OCI-LY1 (cell line): ENCODE results near the gene P2RX2.

Experiments used
- H2AFZ ChIP-seq: fragments of 200-600 bp; sonication (generic), shearing (Covaris generic); 2 replicates; pipeline ENCODE4 v1.6.0; 2014; ENCODE audit warnings: antibody characterized with exemption, mild to moderate bottlenecking, low read length
- H3F3A ChIP-seq: fragments of 200-600 bp; sonication (generic), shearing (Covaris generic); 2 replicates; pipeline ENCODE4 v1.6.0; 2014; ENCODE audit warnings: mild to moderate bottlenecking, antibody characterized with exemption, low read length, moderate library complexity; ENCODE audit not compliant: insufficient read depth
- H3K27ac ChIP-seq: fragments of 200-600 bp; sonication (generic); 2 replicates; pipeline ENCODE4 v1.5.1; 2014; ENCODE audit warnings: low read length, mixed run types, mild to moderate bottlenecking, low read depth; ENCODE audit not compliant: poor library complexity, severe bottlenecking
- H3K27me3 ChIP-seq: fragments of 200-600 bp; sonication (generic); 2 replicates; pipeline ENCODE4 v1.6.0; 2014; ENCODE audit warnings: antibody characterized with exemption, mild to moderate bottlenecking, low read length, moderate library complexity; ENCODE audit not compliant: insufficient read depth
- H3K36me3 ChIP-seq: fragments of 200-600 bp; sonication (generic); 2 replicates; pipeline ENCODE4 v1.6.1; 2014; ENCODE audit warnings: mild to moderate bottlenecking, antibody characterized with exemption, low read length, moderate library complexity, mixed read lengths; ENCODE audit not compliant: insufficient read depth
- H3K4me1 ChIP-seq: fragments of 200-600 bp; sonication (generic); 2 replicates; pipeline ENCODE4 v1.5.1; 2014; ENCODE audit warnings: mild to moderate bottlenecking, low read length, moderate library complexity; ENCODE audit not compliant: insufficient read depth, severe bottlenecking
- H3K4me2 ChIP-seq: fragments of 200-600 bp; sonication (generic), shearing (Covaris generic); 2 replicates; pipeline ENCODE4 v1.6.1; 2014; ENCODE audit warnings: low read length
- H3K4me3 ChIP-seq: fragments of 200-600 bp; sonication (generic); 2 replicates; pipeline ENCODE4 v1.5.1; 2014; ENCODE audit warnings: low read length, low read depth, mild to moderate bottlenecking, mixed read lengths; ENCODE audit not compliant: poor library complexity, severe bottlenecking
- H3K79me2 ChIP-seq: fragments of 200-600 bp; shearing (Covaris generic); 2 replicates; pipeline ENCODE4 v1.6.1; 2016; ENCODE audit warnings: mixed run types, low read length, mixed read lengths; ENCODE audit not compliant: insufficient read depth
- H3K9ac ChIP-seq: fragments of 200-600 bp; sonication (generic), shearing (Covaris generic); 2 replicates; pipeline ENCODE4 v1.6.1; 2014; ENCODE audit warnings: mild to moderate bottlenecking, low read length, mixed read lengths
- H3K9me2 ChIP-seq: fragments of 200-600 bp; sonication (generic), shearing (Covaris generic); 2 replicates; pipeline ENCODE4 v1.6.1; 2014; ENCODE audit warnings: low read depth, mild to moderate bottlenecking, low read length, mixed read lengths
- H3K9me3 ChIP-seq: fragments of 200-600 bp; shearing (Covaris generic); 2 replicates; pipeline ENCODE4 v1.6.1; 2014; ENCODE audit warnings: low read length, mixed read lengths
- H4K20me1 ChIP-seq: fragments of 200-600 bp; sonication (generic), shearing (Covaris generic); 2 replicates; pipeline ENCODE4 v1.6.0; 2016; ENCODE audit warnings: mild to moderate bottlenecking, low read length; ENCODE audit not compliant: insufficient read depth
- CTCF ChIP-seq: fragments of 200-600 bp; sonication (generic), shearing (Covaris generic); IDR thresholded peaks from 2 replicates; pipeline ENCODE4 v1.5.1; 2017; ENCODE audit warnings: mild to moderate bottlenecking, antibody characterized with exemption, low read length, moderate library complexity, mixed read lengths
- EZH2 ChIP-seq: fragments of 200-600 bp; sonication (generic), shearing (Covaris generic); IDR thresholded peaks from 2 replicates; pipeline ENCODE4 v1.8.0; 2017; ENCODE audit warnings: borderline replicate concordance, mixed run types, mild to moderate bottlenecking, antibody characterized with exemption, low read length, moderate library complexity, mixed read lengths

Gene P2RX2

GRCh38 chr12:132646850-132647249, 28.3 kb downstream of the P2RX2 start:
- H3K36me3 ChIP-seq: peaks cover 93% of the 10 kb centered on the region
- no peak overlapping the region for H3K4me3 ChIP-seq
- H3K27me3 ChIP-seq: no peaks in the 10 kb centered on the region
- H3K27ac ChIP-seq: no peak overlapping the region
- TF ChIP-seq EZH2 (no peak), CTCF (no peak)
- no peak overlapping the region for H2AFZ ChIP-seq
- no peaks in the 10 kb centered on the region for H3F3A ChIP-seq
- no peaks in the 10 kb centered on the region for H3K9me3 ChIP-seq
- no peak overlapping the region for H3K4me2 ChIP-seq
- H4K20me1 ChIP-seq: no peaks in the 10 kb centered on the region
- H3K79me2 ChIP-seq: no peaks in the 10 kb centered on the region
- no peaks in the 10 kb centered on the region for H3K9me2 ChIP-seq
- H3K9ac ChIP-seq: no peak overlapping the region
- H3K4me1 ChIP-seq: no peaks in the 10 kb centered on the region

DNA sequence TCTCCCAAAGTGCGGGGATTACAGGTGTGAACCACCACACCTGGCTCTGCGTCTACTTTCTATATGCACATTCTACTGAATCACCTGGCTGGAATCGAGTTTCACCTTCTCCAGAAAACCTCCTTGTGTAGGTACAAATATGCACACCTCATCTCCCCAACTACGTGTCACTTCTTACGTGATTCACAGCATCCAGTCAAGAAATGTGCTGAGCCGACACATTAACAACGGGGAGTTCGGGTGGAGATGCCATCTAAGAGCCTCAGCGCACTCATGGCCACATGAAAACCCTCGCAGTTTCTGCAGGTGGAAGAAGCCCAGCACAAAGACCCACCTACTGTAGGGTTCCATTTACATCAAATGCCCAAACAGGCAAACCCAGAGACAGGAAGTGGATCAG, 29.3 kb downstream of the P2RX2 start:
- Histone ChIP-seq H3K4me1 (no peaks in the 10 kb centered on the region), H3K4me2 (no peak overlapping the region), H3K9me2 (no peaks in the 10 kb centered on the region), H4K20me1 (no peaks in the 10 kb centered on the region), H3K9me3 (no peaks in the 10 kb centered on the region), H3K27ac (no peak overlapping the region), H3K4me3 (no peak overlapping the region), H3F3A (no peaks in the 10 kb centered on the region), H3K9ac (no peak overlapping the region), H3K36me3 (peaks cover 92% of the 10 kb centered on the region), H3K79me2 (no peaks in the 10 kb centered on the region), H3K27me3 (no peaks in the 10 kb centered on the region), H2AFZ (no peak overlapping the region)
- TF ChIP-seq CTCF (no peak), EZH2 (no peak)

- Histone ChIP-seq H3K27ac (no peak overlapping the region), H4K20me1 (no peaks in the 10 kb centered on the region), H3K36me3 (peaks cover 92% of the 10 kb centered on the region), H2AFZ (no peak overlapping the region), H3K27me3 (no peaks in the 10 kb centered on the region), H3K79me2 (no peaks in the 10 kb centered on the region), H3K4me2 (no peak overlapping the region), H3K4me3 (no peak overlapping the region), H3K9me3 (no peaks in the 10 kb centered on the region), H3K9me2 (no peaks in the 10 kb centered on the region), H3K9ac (no peak overlapping the region), H3K4me1 (no peaks in the 10 kb centered on the region), H3F3A (no peaks in the 10 kb centered on the region)
- no peak for TF ChIP-seq EZH2
- TF ChIP-seq CTCF: no peak
Measured at GRCh38 chr12:132648616-132649225, 30.1 kb downstream of the P2RX2 start.
